ENCODE results near the gene PRICKLE4. TPM values are rescaled to one million over a fixed set of nuclear protein-coding genes. Genes with fewer than 3 reads are reported as not detected.
A peak's percentile ranks its signal among the peaks of the same experiment; 100 is the strongest.

Gene PRICKLE4
- total and polyA plus RNA-seq, 10 donors = 0.41 to 32.8 (median 10.6) TPM

DNA sequence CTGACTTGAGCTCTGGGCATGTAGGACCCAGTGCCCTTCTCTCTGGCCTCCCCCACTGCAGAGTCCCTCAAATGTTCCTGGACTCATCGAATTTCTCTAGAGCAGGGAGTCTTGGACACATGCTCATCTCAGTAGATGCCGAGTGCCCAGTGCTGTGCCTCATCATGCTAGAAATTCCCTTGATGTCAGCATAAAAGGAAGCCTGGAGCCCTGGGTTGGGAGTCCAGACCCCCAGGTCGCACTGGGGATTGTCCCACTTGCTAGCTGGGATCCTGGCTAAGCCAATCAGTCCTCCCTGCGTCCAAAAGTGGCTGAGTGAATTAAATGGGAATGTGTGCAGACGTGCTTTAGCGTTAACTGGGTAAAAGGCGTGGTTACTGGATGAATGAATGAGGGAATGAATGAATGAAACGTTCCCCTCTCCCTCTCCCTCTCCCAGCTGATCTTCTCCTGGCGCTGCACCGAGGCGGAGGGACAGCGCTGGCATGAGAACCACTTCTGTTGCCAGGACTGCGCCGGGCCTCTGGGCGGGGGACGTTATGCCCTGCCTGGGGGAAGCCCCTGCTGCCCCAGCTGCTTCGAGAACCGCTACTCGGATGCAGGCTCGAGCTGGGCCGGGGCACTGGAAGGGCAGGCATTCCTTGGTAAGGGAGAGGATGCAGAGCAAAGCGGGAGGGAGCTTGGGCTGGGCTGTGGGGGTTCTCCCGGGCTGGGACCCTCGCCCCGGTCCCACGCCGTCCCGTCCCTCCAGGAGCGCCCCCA lies 5.3 kb downstream of the PRICKLE4 start:
- Histone ChIP-seq H3K4me1 (peaks cover 26 to 85% (median 59%) of the 10 kb centered on the region in 6 donors), H3K9me3 (no peaks in the 10 kb centered on the region), H3K36me3 (peaks cover 0 to 44% (median 19%) of the 10 kb centered on the region in 6 donors), H3K4me3 (peak overlapping the region; percentile 79 to 93 (median 90)), H3K27me3 (replicated peaks in 1 of 7) (peaks cover 0 to 4% (median 0%) of the 10 kb centered on the region in 7 donors), H3K27ac (peak overlapping the region in 7 of 8 donors; percentile 89 to 98 (median 94))
- DNase-seq = no peak
- TF ChIP-seq POLR2A (IDR thresholded peaks at IDR 0.05) (no peak), POLR2AphosphoS5 (IDR thresholded peaks at IDR 0.05) (no peak)
- TF ChIP-seq, protein P1, sequence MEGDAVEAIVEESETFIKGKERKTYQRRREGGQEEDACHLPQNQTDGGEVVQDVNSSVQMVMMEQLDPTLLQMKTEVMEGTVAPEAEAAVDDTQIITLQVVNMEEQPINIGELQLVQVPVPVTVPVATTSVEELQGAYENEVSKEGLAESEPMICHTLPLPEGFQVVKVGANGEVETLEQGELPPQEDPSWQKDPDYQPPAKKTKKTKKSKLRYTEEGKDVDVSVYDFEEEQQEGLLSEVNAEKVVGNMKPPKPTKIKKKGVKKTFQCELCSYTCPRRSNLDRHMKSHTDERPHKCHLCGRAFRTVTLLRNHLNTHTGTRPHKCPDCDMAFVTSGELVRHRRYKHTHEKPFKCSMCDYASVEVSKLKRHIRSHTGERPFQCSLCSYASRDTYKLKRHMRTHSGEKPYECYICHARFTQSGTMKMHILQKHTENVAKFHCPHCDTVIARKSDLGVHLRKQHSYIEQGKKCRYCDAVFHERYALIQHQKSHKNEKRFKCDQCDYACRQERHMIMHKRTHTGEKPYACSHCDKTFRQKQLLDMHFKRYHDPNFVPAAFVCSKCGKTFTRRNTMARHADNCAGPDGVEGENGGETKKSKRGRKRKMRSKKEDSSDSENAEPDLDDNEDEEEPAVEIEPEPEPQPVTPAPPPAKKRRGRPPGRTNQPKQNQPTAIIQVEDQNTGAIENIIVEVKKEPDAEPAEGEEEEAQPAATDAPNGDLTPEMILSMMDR (IDR thresholded peaks at IDR 0.05 in 8 of 11, conservative IDR thresholded peaks at IDR 0.05 in 3 of 11) = no peak
- WGBS, 5 donors = 27 to 43% (median 32%) methylated on average over 22 to 29 of the region's 29 CpGs
- intact Hi-C loops (cut with DNase I; ENCODE audit: low total_unique reads) = no loop called here

DNA sequence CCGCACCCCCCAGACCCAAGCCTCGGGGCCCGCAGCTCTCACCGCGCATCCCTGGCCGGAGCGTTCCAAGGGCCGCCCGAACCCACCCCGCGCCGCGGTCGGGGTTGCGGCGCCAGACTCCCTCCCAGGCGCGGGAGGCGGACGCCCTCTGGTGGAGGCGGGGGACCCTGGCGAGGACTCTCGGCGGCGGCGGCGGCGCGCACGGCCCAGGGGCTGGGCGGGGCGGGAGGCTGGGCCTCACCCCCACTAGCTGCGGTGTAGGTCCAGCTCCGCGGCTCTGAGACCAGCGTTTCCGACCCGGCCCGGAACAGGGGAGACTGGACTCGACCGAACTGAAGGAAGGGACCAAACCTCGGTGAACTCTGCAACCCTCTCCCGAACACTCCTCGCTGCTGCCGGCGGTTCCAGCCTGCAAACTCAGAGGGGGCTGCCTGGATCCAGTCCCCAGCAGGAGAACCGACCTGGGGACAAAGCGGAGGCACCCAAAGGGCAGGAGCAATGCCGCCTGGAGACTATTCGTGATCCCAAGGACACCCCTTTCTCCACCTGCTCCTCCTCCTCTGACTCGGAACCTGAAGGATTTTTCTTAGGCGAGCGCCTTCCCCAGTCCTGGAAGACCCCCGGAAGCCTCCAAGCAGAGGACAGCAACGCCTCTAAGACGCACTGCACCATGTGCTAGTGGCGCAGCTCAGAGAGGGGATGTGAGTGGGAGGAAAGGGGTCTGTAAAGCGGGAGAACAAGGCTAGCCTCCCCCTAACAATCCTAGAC lies 6.1 kb downstream of the PRICKLE4 start:
- intact Hi-C loops (cut with DNase I; ENCODE audit: low total_unique reads) = no loop called here
- H3K27me3 ChIP-seq (replicated peaks in 1 of 7) = no peaks in the 10 kb centered on the region
- DNase-seq = peak; percentile 99
- peak overlapping the region; percentile 89 to 98 (median 94) for H3K27ac ChIP-seq
- H3K36me3 ChIP-seq = peaks cover 0 to 51% (median 27%) of the 10 kb centered on the region in 6 donors
- peaks cover 26 to 77% (median 53%) of the 10 kb centered on the region in 6 donors for H3K4me1 ChIP-seq
- WGBS, 5 donors = 0 to 4% (median 1%) methylated on average over 9 to 58 of the region's 58 CpGs
- H3K9me3 ChIP-seq = no peaks in the 10 kb centered on the region
- TF ChIP-seq POLR2AphosphoS5 (IDR thresholded peaks at IDR 0.05) = peak; percentile 67 to 84 (median 78)
- TF ChIP-seq, protein P1 (IDR thresholded peaks at IDR 0.05 in 8 of 11, conservative IDR thresholded peaks at IDR 0.05 in 3 of 11) = peak; percentile 65 to 98 (median 93)
- no peak for TF ChIP-seq POLR2A (IDR thresholded peaks at IDR 0.05)
- H3K4me3 ChIP-seq = peak overlapping the region; percentile 79 to 93 (median 90)

DNA sequence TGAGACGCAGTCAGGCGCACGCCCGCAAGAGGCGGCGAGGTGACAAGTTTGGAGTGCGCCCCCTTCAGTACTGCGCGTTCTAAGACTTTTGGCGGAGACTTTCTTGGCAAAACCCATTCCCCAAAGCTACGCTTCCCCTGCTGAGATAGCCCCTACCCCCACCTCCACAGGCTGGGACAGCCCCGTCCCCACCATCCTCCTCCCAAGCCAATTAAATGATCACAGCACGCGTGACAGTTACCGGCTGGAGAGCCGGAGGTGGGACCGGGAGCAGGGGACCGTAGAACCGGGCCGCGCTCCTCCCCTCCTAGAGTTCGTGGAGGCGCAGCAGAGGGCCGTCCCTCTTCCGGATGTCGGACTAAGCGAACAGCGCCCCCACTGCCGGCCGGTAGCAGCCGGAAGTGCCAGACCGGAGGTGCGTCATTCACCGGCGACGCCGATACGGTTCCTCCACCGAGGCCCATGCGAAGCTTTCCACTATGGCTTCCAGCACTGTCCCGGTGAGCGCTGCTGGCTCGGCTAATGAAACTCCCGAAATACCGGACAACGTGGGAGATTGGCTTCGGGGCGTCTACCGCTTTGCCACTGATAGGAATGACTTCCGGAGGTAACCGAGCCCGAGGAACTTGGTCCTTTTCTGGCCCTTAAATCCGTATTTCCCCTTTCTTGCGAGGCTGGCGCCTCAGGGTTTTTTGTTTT lies 6.8 kb downstream of the PRICKLE4 start, which contains the start of gene TOMM6:
TSS of gene TOMM6 (plus strand) at position 476 of the 699 bp plus-strand sequence. CDS start at position 480, 4 bp downstream.
- Histone ChIP-seq H3K27ac (peak within 1 kb of the TSS; percentile 89 to 98 (median 94)), H3K4me1 (peaks cover 26 to 74% (median 52%) of the 10 kb centered on the region in 6 donors), H3K4me3 (peak within 1 kb of the TSS; percentile 79 to 93 (median 90)), H3K9me3 (no peaks in the 10 kb centered on the region), H3K36me3 (peaks cover 0 to 59% (median 33%) of the 10 kb centered on the region in 6 donors), H3K27me3 (replicated peaks in 1 of 7) (no peaks in the 10 kb centered on the region)
- peak; percentile 99 for DNase-seq
- intact Hi-C loops (cut with DNase I; ENCODE audit: low total_unique reads) = no loop called here
- WGBS, 5 donors = 0 to 1% (median 0%) methylated on average over 42 to 55 of the region's 55 CpGs
- TF ChIP-seq POLR2AphosphoS5 (IDR thresholded peaks at IDR 0.05) = peak; percentile 96 to 99 (median 98)
- TF ChIP-seq, protein P1 (IDR thresholded peaks at IDR 0.05 in 8 of 11, conservative IDR thresholded peaks at IDR 0.05 in 3 of 11) = peak; percentile 93 to 99 (median 98)
- peak; percentile 22 to 68 (median 44) for TF ChIP-seq POLR2A (IDR thresholded peaks at IDR 0.05)

Data from spleen (tissue), 11 donors.